ENCODE results near the gene GRM3. TPM values are rescaled to one million over a fixed set of nuclear protein-coding genes. Genes with fewer than 3 reads are reported as not detected.

The GRM3 gene
- total RNA-seq, 4 donors from 2014 or later: not detected

DNA sequence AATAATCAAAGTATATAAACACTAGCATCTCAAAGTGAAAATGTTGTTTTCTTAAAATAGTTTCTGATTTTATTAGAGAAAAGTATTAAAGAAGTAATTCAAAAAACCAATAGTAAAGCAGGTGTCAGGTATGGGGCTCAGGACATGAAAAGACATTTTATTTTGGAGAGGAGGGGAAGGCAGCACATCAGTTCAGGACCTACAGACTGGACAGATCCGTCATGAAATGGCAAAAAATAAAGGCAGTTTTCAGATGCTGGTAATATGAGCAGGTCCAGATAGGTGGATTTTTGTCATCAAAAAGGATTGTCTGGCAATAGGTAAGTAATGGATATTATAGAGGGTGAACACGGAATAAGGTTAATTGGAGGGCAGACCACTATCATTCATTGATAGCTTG lies 49.0 kb downstream of the GRM3 start:
- no peaks in the 10 kb centered on the region for H3K4me1 ChIP-seq
- H3K9me3 ChIP-seq: no peaks in the 10 kb centered on the region
- no peaks in the 10 kb centered on the region for H3K27me3 ChIP-seq
- no peak overlapping the region for H3K27ac ChIP-seq
- WGBS, 2 donors: 75 to 77% methylated on average over 2 of the region's 2 CpGs
- H3K36me3 ChIP-seq: no peaks in the 10 kb centered on the region
- no peak for DNase-seq
- intact Hi-C loops (cut with DNase I): no loop called here
- TF ChIP-seq POLR2A (IDR thresholded peaks at IDR 0.05): no peak
- TF ChIP-seq, protein P1, sequence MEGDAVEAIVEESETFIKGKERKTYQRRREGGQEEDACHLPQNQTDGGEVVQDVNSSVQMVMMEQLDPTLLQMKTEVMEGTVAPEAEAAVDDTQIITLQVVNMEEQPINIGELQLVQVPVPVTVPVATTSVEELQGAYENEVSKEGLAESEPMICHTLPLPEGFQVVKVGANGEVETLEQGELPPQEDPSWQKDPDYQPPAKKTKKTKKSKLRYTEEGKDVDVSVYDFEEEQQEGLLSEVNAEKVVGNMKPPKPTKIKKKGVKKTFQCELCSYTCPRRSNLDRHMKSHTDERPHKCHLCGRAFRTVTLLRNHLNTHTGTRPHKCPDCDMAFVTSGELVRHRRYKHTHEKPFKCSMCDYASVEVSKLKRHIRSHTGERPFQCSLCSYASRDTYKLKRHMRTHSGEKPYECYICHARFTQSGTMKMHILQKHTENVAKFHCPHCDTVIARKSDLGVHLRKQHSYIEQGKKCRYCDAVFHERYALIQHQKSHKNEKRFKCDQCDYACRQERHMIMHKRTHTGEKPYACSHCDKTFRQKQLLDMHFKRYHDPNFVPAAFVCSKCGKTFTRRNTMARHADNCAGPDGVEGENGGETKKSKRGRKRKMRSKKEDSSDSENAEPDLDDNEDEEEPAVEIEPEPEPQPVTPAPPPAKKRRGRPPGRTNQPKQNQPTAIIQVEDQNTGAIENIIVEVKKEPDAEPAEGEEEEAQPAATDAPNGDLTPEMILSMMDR (IDR thresholded peaks at IDR 0.05): no peak
- H3K4me3 ChIP-seq (replicated peaks in 1 of 3): no peak overlapping the region

DNA sequence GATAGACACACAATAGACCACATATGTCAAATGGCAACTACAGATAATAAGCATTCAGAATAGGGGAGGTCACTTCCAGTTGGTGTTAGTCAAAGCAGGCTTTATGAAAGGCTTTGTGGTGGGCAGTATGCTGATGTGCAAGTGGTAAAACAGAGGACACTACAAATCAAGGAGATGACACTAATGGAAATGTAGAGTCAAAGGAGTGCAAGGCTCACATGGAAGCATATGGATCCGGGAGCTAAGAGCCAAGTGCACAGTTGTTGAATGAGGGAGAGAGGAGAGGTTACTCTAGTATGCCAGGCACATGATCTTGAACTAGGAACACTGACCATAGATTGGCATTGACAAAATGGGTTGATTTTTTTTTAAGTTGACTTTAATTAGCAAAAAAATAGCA lies 62.7 kb downstream of the GRM3 start:
- Histone ChIP-seq H3K4me3 (replicated peaks in 1 of 3) (no peak overlapping the region), H3K36me3 (no peaks in the 10 kb centered on the region), H3K9me3 (no peaks in the 10 kb centered on the region), H3K27me3 (no peaks in the 10 kb centered on the region), H3K27ac (no peak overlapping the region), H3K4me1 (no peaks in the 10 kb centered on the region)
- intact Hi-C loops (cut with DNase I): no loop called here
- TF ChIP-seq POLR2A (IDR thresholded peaks at IDR 0.05): no peak
- TF ChIP-seq, protein P1 (IDR thresholded peaks at IDR 0.05): no peak
- WGBS, 2 donors: 83 to 88% methylated on average over 1 of the region's 1 CpG
- no peak for DNase-seq

DNA sequence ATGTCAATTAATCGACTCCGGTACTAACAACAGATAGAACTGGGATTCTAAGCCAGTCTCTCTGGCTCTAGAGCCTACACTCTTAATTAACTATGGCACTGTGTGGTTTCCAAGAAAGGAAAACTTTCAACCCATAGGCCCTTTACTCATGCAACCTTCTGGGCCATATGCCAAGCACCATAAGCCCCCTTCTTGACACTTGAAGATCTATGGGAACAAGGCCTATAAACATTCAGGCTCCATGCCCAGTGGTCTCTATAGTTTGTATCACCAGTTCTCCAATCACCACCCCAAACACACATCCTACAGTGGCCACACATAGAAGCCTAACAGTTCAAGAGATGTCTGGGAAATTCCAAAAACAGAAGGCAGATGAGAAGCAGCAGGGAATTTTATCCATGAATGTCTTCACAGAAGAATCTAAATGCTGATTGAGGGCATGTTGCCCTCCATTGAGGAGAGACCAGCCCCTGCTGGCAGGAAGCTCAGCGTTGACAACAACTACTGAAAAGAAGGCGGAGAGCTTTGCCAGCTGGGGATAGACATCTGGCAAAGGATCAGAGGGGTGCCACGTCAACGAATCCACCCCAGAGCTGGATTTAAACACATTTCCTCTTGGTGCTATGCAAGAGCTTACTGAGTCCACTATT lies 64.4 kb downstream of the GRM3 start:
- WGBS, 2 donors: 66 to 72% methylated on average over 6 of the region's 6 CpGs
- no peak for DNase-seq

DNA sequence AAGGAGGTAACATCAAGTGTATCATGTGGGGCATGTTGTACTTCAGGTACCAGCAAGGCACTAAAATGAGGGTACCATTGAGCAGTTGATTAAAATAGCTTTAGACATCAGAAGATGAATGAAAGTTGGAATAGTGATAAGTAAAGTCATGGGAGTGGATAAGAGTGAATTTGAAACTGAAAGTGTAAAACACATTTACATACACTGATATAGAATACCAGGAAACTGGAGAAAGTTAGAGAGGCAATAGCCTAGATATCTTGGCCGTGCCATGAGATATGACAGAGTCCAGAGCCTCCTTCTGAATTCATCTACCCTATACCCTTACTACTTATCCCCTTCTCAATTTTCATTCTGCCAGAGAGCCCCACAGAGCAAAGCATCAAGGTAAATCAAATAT lies 76.6 kb downstream of the GRM3 start:
- intact Hi-C loops (cut with DNase I): no loop called here
- no peak for DNase-seq
- no peak for TF ChIP-seq POLR2A (IDR thresholded peaks at IDR 0.05)
- TF ChIP-seq, protein P1 (IDR thresholded peaks at IDR 0.05): no peak
- H3K4me1 ChIP-seq: no peaks in the 10 kb centered on the region
- H3K27ac ChIP-seq: no peak overlapping the region
- H3K9me3 ChIP-seq: no peaks in the 10 kb centered on the region
- H3K4me3 ChIP-seq (replicated peaks in 1 of 3): no peak overlapping the region
- no peaks in the 10 kb centered on the region for H3K27me3 ChIP-seq
- no peaks in the 10 kb centered on the region for H3K36me3 ChIP-seq
- WGBS, 2 donors: 88 to 89% methylated on average over 1 of the region's 1 CpG

More for the DNA sequence above, 64.4 kb downstream of the GRM3 start:
- H3K4me3 ChIP-seq (replicated peaks in 1 of 3): no peak overlapping the region
- H3K27ac ChIP-seq: no peak overlapping the region
- intact Hi-C loops (cut with DNase I): no loop called here
- H3K27me3 ChIP-seq: no peaks in the 10 kb centered on the region
- no peaks in the 10 kb centered on the region for H3K36me3 ChIP-seq
- H3K4me1 ChIP-seq: no peaks in the 10 kb centered on the region
- H3K9me3 ChIP-seq: no peaks in the 10 kb centered on the region
- no peak for TF ChIP-seq POLR2A (IDR thresholded peaks at IDR 0.05)
- TF ChIP-seq, protein P1 (IDR thresholded peaks at IDR 0.05): no peak

DNA sequence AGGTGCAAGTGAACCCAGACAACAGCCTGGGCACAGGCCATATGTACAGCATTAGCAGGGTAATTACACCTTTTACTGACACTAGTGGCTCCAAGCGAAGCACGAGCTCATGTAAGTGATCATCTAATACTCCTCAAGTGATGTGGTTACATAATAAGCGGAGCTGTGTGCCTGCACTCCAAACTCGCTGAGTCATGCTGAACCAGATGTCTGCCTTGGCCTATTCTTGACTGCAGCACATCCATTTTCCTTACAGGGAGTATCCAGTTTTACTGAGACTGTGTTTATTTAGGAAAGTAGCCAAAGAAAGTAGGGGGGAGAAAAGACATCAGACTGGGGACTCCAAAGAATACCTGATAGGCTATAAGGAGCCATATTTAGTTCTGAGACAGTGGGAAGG lies 90.1 kb downstream of the GRM3 start:
- H3K9me3 ChIP-seq: no peaks in the 10 kb centered on the region
- H3K4me1 ChIP-seq: no peaks in the 10 kb centered on the region
- no peak overlapping the region for H3K27ac ChIP-seq
- H3K4me3 ChIP-seq (replicated peaks in 1 of 3): no peak overlapping the region
- TF ChIP-seq POLR2A (IDR thresholded peaks at IDR 0.05): no peak
- TF ChIP-seq, protein P1 (IDR thresholded peaks at IDR 0.05): no peak
- no peaks in the 10 kb centered on the region for H3K27me3 ChIP-seq
- intact Hi-C loops (cut with DNase I): no loop called here
- no peak for DNase-seq
- WGBS, 2 donors: 89 to 95% methylated on average over 4 of the region's 4 CpGs
- no peaks in the 10 kb centered on the region for H3K36me3 ChIP-seq

Data from thyroid gland (tissue), 4 donors.